Mammary microvascular endothelial cell (primary cell): ENCODE results near the gene A3GALT2. TPM values are rescaled to one million over a fixed set of nuclear protein-coding genes. Genes with fewer than 3 reads are reported as not detected.

Source experiments
- total RNA-seq: library from RNA; depleted of rRNA; stranded (reverse); fragments of >200 nt; gene quantifications from 2 replicates; pipeline ENCODE4 v1.2.3, GENCODE V29; 2015

A3GALT2 gene
- total RNA-seq: not detected in 2 replicates

DNA sequence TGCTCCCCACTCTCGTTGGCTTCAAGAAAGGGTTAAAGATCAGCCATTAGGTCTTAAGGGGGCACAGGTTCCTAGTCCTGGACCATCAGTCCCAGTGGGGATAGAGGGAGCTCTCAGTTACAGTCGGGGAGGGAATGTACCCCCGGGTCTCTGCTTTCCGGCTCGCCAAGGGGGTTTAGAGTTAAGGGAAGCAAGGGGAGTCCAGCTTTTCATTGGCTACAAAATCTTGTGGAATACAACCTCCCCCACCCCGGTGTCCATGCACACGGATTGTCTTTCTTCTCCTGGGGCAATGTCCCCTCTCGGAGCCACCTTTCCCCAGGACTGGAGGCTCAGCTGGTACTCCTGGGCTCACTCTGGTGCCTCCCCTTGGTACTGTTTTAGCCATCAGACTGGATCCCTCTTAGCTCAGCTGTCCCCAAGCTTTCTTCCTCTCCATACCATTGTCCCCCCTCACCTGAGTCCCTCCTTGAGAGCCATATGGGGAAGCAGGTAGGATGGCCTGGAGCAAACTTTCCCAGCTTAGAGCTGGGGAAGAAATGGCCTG lies at the start of gene A3GALT2:
Gene A3GALT2, minus strand, starts transcription at position 480 of the 547 bp plus-strand sequence. Its CDS starts 0 bp downstream, at position 480.

Other genes with a start within 250 kb of the A3GALT2 start
- gene AZIN2, start 239.9 kb downstream of the A3GALT2 start, total RNA-seq: 0.47 and 1.9 TPM in 2 replicates
- 3.6 TPM in 2 replicates for gene TRIM62, start 139.1 kb downstream of the A3GALT2 start, total RNA-seq
- gene ZNF362, start 64.6 kb downstream of the A3GALT2 start, total RNA-seq: 9.3 and 14.6 TPM in 2 replicates
- 99.5 and 101 TPM in 2 replicates for gene PHC2, start 110.0 kb upstream of the A3GALT2 start, total RNA-seq
- 2.7 and 5.0 TPM in 2 replicates for gene ZSCAN20, start 151.5 kb upstream of the A3GALT2 start, total RNA-seq